Activated CD8-positive, alpha-beta memory T cell treated with anti-CD3 and anti-CD28 coated beads, Interleukin-2, amount 10 ng/mL, durations not matched to agents 7 days and 5 days (primary cell): Measurements from ENCODE around the gene ELFN2. TPM values are rescaled to one million over a fixed set of nuclear protein-coding genes. Genes with fewer than 3 reads are reported as not detected.

Source experiments
- ATAC-seq: fragments of 150-1000 bp; cut with Tn5 transposase; one replicate; pipeline ENCODE4 v1.10.0; 2021; ENCODE audit warnings: moderate library complexity
- CTCF ChIA-PET: fragments of 350-600 bp; sonication (Branson Sonifier 250); formaldehyde crosslinking; loops from one replicate; lab custom pipeline; 2021; ENCODE audit warnings: antibody characterized with exemption; lab: Charles Lee
- DNase-seq: peaks from one replicate; pipeline ENCODE4 v3.0.0-alpha.2; 2020
- H3K27ac Mint-ChIP-seq: one replicate; pipeline ENCODE4 v1.8.0; 2021; ENCODE audit warnings: mild to moderate bottlenecking, mixed read lengths
- H3K27me3 Mint-ChIP-seq: one replicate; pipeline ENCODE4 v1.8.0; 2021; ENCODE audit warnings: mixed read lengths
- H3K36me3 Mint-ChIP-seq: one replicate; pipeline ENCODE4 v1.8.0; 2021; ENCODE audit warnings: mild to moderate bottlenecking, mixed read lengths
- H3K4me1 Mint-ChIP-seq: one replicate; pipeline ENCODE4 v1.8.0; 2021; ENCODE audit warnings: mixed read lengths
- H3K4me3 Mint-ChIP-seq: one replicate; pipeline ENCODE4 v1.8.0; 2021; ENCODE audit warnings: mild to moderate bottlenecking, moderate library complexity, mixed read lengths
- H3K9me3 Mint-ChIP-seq: one replicate; pipeline ENCODE4 v1.8.0; 2022; ENCODE audit warnings: low read depth, mixed read lengths
- total RNA-seq, 2 experiments: library from RNA; stranded (reverse); gene quantifications; one replicate each; pipeline ENCODE4 v1.2.3, GENCODE V29; 2021

Gene ELFN2
- total RNA-seq, 2 experiments from 2014 or later = 0.07 to 0.50 TPM

DNA sequence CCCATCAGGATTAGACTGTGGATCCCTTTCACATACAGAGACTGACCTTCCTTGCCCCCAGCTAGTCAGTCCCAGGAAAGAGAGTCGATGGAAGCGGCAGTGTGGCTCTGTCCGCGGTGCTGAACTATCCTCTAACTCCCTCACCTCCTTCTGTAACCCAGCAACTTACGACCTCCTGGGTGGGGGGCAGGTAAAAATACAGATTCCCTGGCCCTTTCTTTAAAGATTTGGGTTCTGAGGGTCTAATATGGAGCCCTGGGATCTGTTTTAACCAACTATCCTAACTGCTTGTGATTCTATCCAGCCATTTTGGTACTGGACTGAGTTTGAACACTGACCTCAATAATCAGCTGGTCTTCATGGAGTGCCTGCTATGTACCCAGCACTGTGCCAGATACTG, 35.7 kb upstream of the ELFN2 start:
- Mint-ChIP-seq H3K4me1 (peaks cover 9% of the 10 kb centered on the region), H3K27ac (no peak overlapping the region), H3K27me3 (no peaks in the 10 kb centered on the region), H3K4me3 (no peak overlapping the region), H3K9me3 (no peaks in the 10 kb centered on the region), H3K36me3 (peaks cover 10% of the 10 kb centered on the region)
- CTCF ChIA-PET = interaction anchor here (2.2 kb wide), 1 partner anchor 10 kb away, joined by 7 read pairs; no protein-coding TSS in a partner anchor
- ATAC-seq (no peak), DNase-seq (no peak)

- no peak overlapping the region for H3K27ac Mint-ChIP-seq
- CTCF ChIA-PET = interaction anchor here (1.0 kb wide), 1 partner anchor 10 kb away, joined by 5 read pairs; no protein-coding TSS in a partner anchor
- DNase-seq = no peak
Measured at GRCh38 chr22:37462436-37462835, 35.2 kb upstream of the ELFN2 start.

DNA sequence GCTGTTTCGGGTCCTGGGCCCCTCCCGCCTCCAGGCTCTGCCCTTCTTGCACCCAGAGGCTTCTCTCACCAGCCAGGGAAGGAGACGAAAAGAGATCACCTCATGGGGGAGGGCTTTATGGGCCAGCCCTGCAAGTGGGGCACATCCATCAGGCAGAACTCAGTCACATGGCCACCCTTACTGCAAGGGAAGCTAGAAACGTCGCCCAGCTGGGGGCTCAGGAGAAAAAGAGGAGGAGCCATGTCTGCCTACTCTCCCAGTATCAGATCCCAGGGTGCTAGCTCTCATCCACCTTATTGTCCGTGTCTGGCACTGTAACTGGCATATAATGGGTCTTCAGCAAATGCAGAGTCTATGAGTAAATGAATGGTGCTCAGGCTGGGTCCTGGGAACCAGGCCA, 34.7 kb upstream of the ELFN2 start:
- DNase-seq (no peak), ATAC-seq (no peak)
- Mint-ChIP-seq H3K4me1 (peaks cover 9% of the 10 kb centered on the region), H3K4me3 (no peak overlapping the region), H3K27me3 (no peaks in the 10 kb centered on the region), H3K27ac (no peak overlapping the region), H3K9me3 (no peaks in the 10 kb centered on the region), H3K36me3 (peaks cover 9% of the 10 kb centered on the region)
- CTCF ChIA-PET = interaction anchor here (1.0 kb wide), 1 partner anchor 10 kb away, joined by 5 read pairs; no protein-coding TSS in a partner anchor

More at GRCh38 chr22:37462436-37462835, 35.2 kb upstream of the ELFN2 start:
- Mint-ChIP-seq H3K4me1 (peaks cover 9% of the 10 kb centered on the region), H3K36me3 (peaks cover 9% of the 10 kb centered on the region), H3K4me3 (no peak overlapping the region), H3K9me3 (no peaks in the 10 kb centered on the region), H3K27me3 (no peaks in the 10 kb centered on the region)
- ATAC-seq = no peak

- peaks cover 5% of the 10 kb centered on the region for H3K36me3 Mint-ChIP-seq
- no peak for DNase-seq
- ATAC-seq = no peak
- H3K4me3 Mint-ChIP-seq = no peak overlapping the region
- CTCF ChIA-PET = no interaction called here
- H3K27ac Mint-ChIP-seq = no peak overlapping the region
- H3K27me3 Mint-ChIP-seq = no peaks in the 10 kb centered on the region
- peaks cover 9% of the 10 kb centered on the region for H3K4me1 Mint-ChIP-seq
- no peaks in the 10 kb centered on the region for H3K9me3 Mint-ChIP-seq
Measured at GRCh38 chr22:37460684-37461083, 33.4 kb upstream of the ELFN2 start.

DNA sequence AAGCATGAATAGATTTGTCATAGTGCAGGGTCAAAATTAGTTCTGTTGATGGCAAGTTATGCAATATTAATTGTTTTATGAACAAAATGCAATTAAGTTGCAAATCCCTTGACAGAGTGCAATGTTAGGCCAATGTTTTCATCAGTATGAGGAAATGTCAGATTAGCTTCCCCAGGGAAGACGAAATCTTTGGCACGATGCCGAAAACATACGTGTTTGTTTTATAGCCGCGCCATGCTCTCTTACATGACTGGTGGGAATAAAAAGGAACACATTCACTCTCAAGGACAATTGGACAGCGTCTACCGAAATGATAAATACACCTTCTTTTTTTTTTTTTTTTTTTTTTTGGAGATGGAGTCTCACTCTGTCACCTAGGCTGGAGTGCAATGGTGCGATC, 31.9 kb upstream of the ELFN2 start:
- H3K36me3 Mint-ChIP-seq = peaks cover 1% of the 10 kb centered on the region
- CTCF ChIA-PET = interaction anchor here (0.6 to 4.8 kb wide), 8 partner anchors 10 to 217 kb away, joined by 3 to 67 read pairs (median 8); no protein-coding TSS in a partner anchor
- ATAC-seq = no peak

DNA sequence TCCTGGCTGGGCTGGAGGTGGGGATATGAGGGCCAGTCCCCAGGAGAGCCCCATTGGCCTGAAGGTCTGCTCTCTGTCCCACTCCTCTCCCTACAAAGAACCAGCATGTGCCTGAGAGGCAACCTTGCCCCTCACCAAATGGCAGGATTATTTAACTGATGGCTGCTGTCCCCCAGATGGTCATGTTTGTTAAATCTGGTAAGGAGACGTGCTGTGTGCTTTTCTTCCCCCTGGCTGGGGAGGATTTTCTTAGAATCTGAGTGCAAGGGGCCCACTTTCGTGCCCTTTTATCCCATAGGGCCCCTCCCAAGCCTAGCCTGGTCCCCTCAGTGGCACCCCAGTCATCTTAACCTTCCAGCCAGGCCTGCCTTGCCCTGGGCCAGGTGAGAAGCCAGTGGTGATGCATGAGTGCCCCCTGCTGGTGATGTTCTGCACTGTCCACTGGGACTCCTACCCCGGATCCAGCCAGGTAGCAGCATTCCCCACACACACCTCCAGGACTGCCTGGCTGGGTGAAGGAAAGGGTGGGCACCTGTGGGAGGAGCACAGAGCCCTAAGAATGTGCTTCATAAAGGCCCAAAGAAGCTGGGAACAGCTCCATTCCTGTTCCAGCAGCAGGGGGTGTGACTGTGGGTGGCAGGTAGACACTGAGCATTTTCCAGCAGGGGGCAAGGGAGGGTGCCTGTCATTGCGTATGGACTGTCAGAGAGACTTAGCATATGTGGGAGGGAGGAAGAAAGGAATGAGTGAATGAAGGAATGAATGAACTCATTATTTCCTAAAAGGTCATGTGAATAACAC, 30.0 kb upstream of the ELFN2 start:
- no peak overlapping the region for H3K27ac Mint-ChIP-seq
- H3K36me3 Mint-ChIP-seq = peaks cover 1% of the 10 kb centered on the region
- CTCF ChIA-PET = interaction anchor here (0.8 to 4.8 kb wide), 21 partner anchors 9 to 215 kb away, joined by 3 to 67 read pairs (median 5); partner anchors contain the start of gene ELFN2
- peak; percentile 87 for DNase-seq
- ATAC-seq = peak; percentile 98
- no peak overlapping the region for H3K4me3 Mint-ChIP-seq
- no peaks in the 10 kb centered on the region for H3K4me1 Mint-ChIP-seq
- H3K9me3 Mint-ChIP-seq = no peaks in the 10 kb centered on the region
- H3K27me3 Mint-ChIP-seq = no peaks in the 10 kb centered on the region

More for the DNA sequence above, 31.9 kb upstream of the ELFN2 start:
- H3K27ac Mint-ChIP-seq = no peak overlapping the region
- H3K4me3 Mint-ChIP-seq = no peak overlapping the region
- peaks cover 1% of the 10 kb centered on the region for H3K4me1 Mint-ChIP-seq
- DNase-seq = no peak
- no peaks in the 10 kb centered on the region for H3K9me3 Mint-ChIP-seq
- H3K27me3 Mint-ChIP-seq = no peaks in the 10 kb centered on the region

- no peaks in the 10 kb centered on the region for H3K27me3 Mint-ChIP-seq
- no peak for DNase-seq
- H3K4me3 Mint-ChIP-seq = no peak overlapping the region
- H3K9me3 Mint-ChIP-seq = no peaks in the 10 kb centered on the region
- CTCF ChIA-PET = interaction anchor here (0.6 to 4.8 kb wide), 13 partner anchors 16 to 198 kb away, joined by 3 to 67 read pairs (median 4); partner anchors contain the start of gene ELFN2
- no peaks in the 10 kb centered on the region for H3K4me1 Mint-ChIP-seq
- peaks cover 1% of the 10 kb centered on the region for H3K36me3 Mint-ChIP-seq
- no peak for ATAC-seq
- no peak overlapping the region for H3K27ac Mint-ChIP-seq
Measured at GRCh38 chr22:37456346-37456745, 29.1 kb upstream of the ELFN2 start.

- Mint-ChIP-seq H3K4me1 (no peaks in the 10 kb centered on the region), H3K36me3 (peaks cover 1% of the 10 kb centered on the region), H3K27ac (no peak overlapping the region), H3K27me3 (no peaks in the 10 kb centered on the region), H3K4me3 (no peak overlapping the region), H3K9me3 (no peaks in the 10 kb centered on the region)
- DNase-seq = no peak
- no peak for ATAC-seq
- CTCF ChIA-PET = interaction anchor here (0.8 to 4.8 kb wide), 9 partner anchors 15 to 196 kb away, joined by 3 to 67 read pairs (median 4); no protein-coding TSS in a partner anchor
Measured at GRCh38 chr22:37455896-37456295, 28.6 kb upstream of the ELFN2 start.

DNA sequence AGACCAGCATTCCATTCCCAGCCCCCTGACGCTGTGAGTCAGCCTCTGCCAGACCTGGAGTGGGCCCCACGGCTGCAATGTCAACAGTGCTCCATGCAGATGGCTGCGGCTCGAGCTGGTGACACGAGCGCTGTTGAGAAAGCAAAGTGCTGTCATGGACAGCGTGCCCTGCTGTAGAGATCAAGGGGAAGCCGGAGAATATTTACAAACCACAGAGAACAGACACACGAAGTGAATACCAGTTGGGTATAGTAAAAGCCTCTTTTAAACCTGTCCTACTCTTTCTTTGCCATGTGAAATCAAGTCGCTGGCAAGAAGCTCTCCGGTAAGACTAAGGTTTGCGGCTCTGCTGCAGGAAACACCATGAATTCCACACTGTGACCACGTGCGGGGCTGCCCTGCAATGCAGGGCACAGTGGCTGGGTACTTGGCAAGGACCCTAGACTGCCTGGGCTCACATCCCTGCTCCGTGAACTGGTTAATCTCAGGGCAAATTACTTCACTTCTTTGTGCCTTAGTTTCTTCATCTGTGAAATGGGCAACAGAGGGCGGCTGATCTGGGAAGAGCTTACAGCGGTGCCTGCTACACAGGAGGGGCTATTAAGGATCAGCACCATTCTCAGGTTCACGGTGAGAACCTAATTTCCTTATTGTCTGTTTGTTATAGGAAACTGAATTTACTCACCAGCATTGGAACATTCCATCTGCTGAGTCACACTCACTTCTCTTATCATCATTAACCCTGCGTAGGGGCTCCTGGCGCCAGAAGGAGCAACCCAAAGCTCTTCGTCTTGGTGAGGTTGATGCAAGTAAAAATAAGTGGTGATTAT, 27.8 kb upstream of the ELFN2 start:
- H3K4me1 Mint-ChIP-seq = no peaks in the 10 kb centered on the region
- no peaks in the 10 kb centered on the region for H3K9me3 Mint-ChIP-seq
- H3K27ac Mint-ChIP-seq = no peak overlapping the region

DNA sequence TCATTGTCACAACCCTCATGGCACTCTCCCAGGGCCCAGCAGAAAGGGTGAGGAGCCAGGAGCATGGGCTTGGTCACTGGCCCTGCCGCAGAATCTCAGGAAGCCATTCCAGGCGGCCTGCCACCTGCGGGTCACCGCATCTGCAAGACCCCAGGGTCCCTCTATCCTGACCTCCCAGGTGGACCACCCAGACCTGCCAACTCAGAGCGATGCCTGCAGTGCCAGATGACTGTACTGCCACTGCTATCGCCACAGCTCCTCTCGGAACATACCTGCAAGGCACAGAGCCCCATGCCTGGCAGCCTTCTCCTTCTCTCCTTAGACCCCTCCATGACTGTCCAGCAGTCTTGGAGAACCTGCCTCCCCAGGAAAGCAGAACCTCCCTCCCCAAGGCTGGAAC, 26.4 kb upstream of the ELFN2 start:
- no peaks in the 10 kb centered on the region for H3K27me3 Mint-ChIP-seq
- DNase-seq = no peak
- CTCF ChIA-PET = interaction anchor here (2.1 kb wide), 1 partner anchor 193 kb away, joined by 7 read pairs; no protein-coding TSS in a partner anchor
- no peaks in the 10 kb centered on the region for H3K4me1 Mint-ChIP-seq
- H3K4me3 Mint-ChIP-seq = no peak overlapping the region
- H3K36me3 Mint-ChIP-seq = no peaks in the 10 kb centered on the region
- no peak overlapping the region for H3K27ac Mint-ChIP-seq
- no peaks in the 10 kb centered on the region for H3K9me3 Mint-ChIP-seq
- ATAC-seq = no peak

More for the DNA sequence above, 27.8 kb upstream of the ELFN2 start:
- H3K4me3 Mint-ChIP-seq = no peak overlapping the region
- ATAC-seq (no peak), DNase-seq (no peak)
- CTCF ChIA-PET = interaction anchor here (0.6 to 4.8 kb wide), 3 partner anchors 140 to 505 kb away, joined by 3 to 67 read pairs (median 7); no protein-coding TSS in a partner anchor
- peaks cover 1% of the 10 kb centered on the region for H3K36me3 Mint-ChIP-seq
- H3K27me3 Mint-ChIP-seq = no peaks in the 10 kb centered on the region

GRCh38 chr22:37451218-37451617, 23.9 kb upstream of the ELFN2 start:
- no peak overlapping the region for H3K4me3 Mint-ChIP-seq
- CTCF ChIA-PET = interaction anchor here (0.7 kb wide), 1 partner anchor 167 kb away, joined by 3 read pairs; no protein-coding TSS in a partner anchor
- H3K4me1 Mint-ChIP-seq = no peaks in the 10 kb centered on the region
- no peaks in the 10 kb centered on the region for H3K9me3 Mint-ChIP-seq
- DNase-seq (no peak), ATAC-seq (no peak)
- no peak overlapping the region for H3K27ac Mint-ChIP-seq
- no peaks in the 10 kb centered on the region for H3K36me3 Mint-ChIP-seq
- no peaks in the 10 kb centered on the region for H3K27me3 Mint-ChIP-seq

DNA sequence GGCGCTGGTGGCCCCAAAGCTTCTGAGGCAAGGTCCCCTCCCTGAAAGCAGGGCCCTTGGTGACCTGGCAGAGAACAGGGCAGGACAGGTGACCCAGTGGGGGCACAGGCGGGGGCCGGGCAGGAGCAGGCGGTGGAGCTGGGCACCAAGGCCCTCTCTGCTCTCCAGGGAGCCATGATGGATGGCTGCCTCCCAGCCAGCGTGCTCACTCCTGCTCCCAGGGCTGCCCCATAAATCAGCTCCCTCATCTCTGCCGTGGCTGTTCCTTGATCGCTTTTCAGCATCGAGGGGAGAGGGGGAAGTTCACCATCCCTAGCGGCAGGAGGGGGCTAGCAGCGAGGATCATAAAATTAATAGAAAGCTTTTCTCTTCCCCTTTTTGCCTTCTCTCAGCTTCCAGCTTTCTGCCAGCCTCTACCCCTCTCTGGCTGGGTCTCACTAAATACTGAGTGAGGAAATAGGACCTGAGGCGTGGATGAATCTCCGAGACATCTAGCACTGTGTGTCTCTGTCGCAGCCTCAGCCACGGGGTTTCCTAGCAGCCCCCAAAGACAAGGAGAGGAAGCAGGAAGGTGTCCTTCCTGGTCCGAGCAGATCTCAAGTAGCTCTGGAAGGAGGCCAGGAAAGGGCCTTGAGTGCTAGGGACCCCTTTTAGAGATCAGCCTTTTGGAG, 22.2 kb upstream of the ELFN2 start:
- ATAC-seq (no peak), DNase-seq (no peak)
- no peak overlapping the region for H3K4me3 Mint-ChIP-seq
- no peaks in the 10 kb centered on the region for H3K36me3 Mint-ChIP-seq
- no peaks in the 10 kb centered on the region for H3K27me3 Mint-ChIP-seq
- no peaks in the 10 kb centered on the region for H3K9me3 Mint-ChIP-seq
- H3K27ac Mint-ChIP-seq = no peak overlapping the region
- H3K4me1 Mint-ChIP-seq = no peaks in the 10 kb centered on the region
- CTCF ChIA-PET = interaction anchor here (1.4 to 1.6 kb wide), 3 partner anchors 9 to 131 kb away, joined by 6 to 8 read pairs (median 7); no protein-coding TSS in a partner anchor
